ENCODE data around the gene B3GALT6.

Gene B3GALT6

GRCh38 chr1:1259951-1260600, 28.0 kb downstream of the B3GALT6 start:
- H3K4me1 Mint-ChIP-seq (ENCODE audit: low read depth), result peaks cover 5% of the 10 kb centered on the region
- H3K9me3 Mint-ChIP-seq, result no peaks in the 10 kb centered on the region
- H3K27me3 Mint-ChIP-seq (ENCODE audit: low read depth), result no peaks in the 10 kb centered on the region
- H3K36me3 Mint-ChIP-seq (ENCODE audit: low read depth), result peaks cover 38% of the 10 kb centered on the region
- DNase-seq (ENCODE audit: low spot score), result no peak
- peak overlapping the region; percentile 45 for H3K27ac Mint-ChIP-seq
- no peak overlapping the region for H3K4me3 Mint-ChIP-seq

GRCh38 chr1:1260843-1261560, 29.0 kb downstream of the B3GALT6 start:
- no peak for DNase-seq (ENCODE audit: low spot score)
- H3K4me1 Mint-ChIP-seq (ENCODE audit: low read depth), result peaks cover 5% of the 10 kb centered on the region
- H3K27ac Mint-ChIP-seq, result peak overlapping the region; percentile 55
- H3K4me3 Mint-ChIP-seq, result peak overlapping the region; percentile 37
- no peaks in the 10 kb centered on the region for H3K27me3 Mint-ChIP-seq (ENCODE audit: low read depth)
- H3K36me3 Mint-ChIP-seq (ENCODE audit: low read depth), result peaks cover 42% of the 10 kb centered on the region
- H3K9me3 Mint-ChIP-seq, result no peaks in the 10 kb centered on the region

GRCh38 chr1:1262071-1262470, 30.0 kb downstream of the B3GALT6 start:
- H3K36me3 Mint-ChIP-seq (ENCODE audit: low read depth), result peaks cover 41% of the 10 kb centered on the region
- no peak overlapping the region for H3K4me3 Mint-ChIP-seq
- H3K27ac Mint-ChIP-seq, result no peak overlapping the region
- H3K4me1 Mint-ChIP-seq (ENCODE audit: low read depth), result peaks cover 5% of the 10 kb centered on the region
- H3K9me3 Mint-ChIP-seq, result no peaks in the 10 kb centered on the region
- DNase-seq (ENCODE audit: low spot score), result no peak
- no peaks in the 10 kb centered on the region for H3K27me3 Mint-ChIP-seq (ENCODE audit: low read depth)

GRCh38 chr1:1262758-1263157, 30.7 kb downstream of the B3GALT6 start:
- Mint-ChIP-seq H3K27ac (no peak overlapping the region), H3K4me1 (ENCODE audit: low read depth) (peaks cover 4% of the 10 kb centered on the region), H3K9me3 (no peaks in the 10 kb centered on the region), H3K36me3 (ENCODE audit: low read depth) (peaks cover 42% of the 10 kb centered on the region), H3K27me3 (ENCODE audit: low read depth) (no peaks in the 10 kb centered on the region), H3K4me3 (no peak overlapping the region)
- DNase-seq (ENCODE audit: low spot score), result no peak

- DNase-seq (ENCODE audit: low spot score), result no peak
- H3K27ac Mint-ChIP-seq, result no peak overlapping the region
Observed at GRCh38 chr1:1264026-1264425, 32.0 kb downstream of the B3GALT6 start.

GRCh38 chr1:1264868-1265272, 32.8 kb downstream of the B3GALT6 start:
- Mint-ChIP-seq H3K4me3 (no peak overlapping the region), H3K27me3 (ENCODE audit: low read depth) (no peaks in the 10 kb centered on the region), H3K27ac (no peak overlapping the region), H3K36me3 (ENCODE audit: low read depth) (peaks cover 35% of the 10 kb centered on the region), H3K4me1 (ENCODE audit: low read depth) (peaks cover 2% of the 10 kb centered on the region), H3K9me3 (no peaks in the 10 kb centered on the region)
- DNase-seq (ENCODE audit: low spot score), result no peak

More at GRCh38 chr1:1264026-1264425, 32.0 kb downstream of the B3GALT6 start:
- Mint-ChIP-seq H3K4me3 (no peak overlapping the region), H3K9me3 (no peaks in the 10 kb centered on the region), H3K4me1 (ENCODE audit: low read depth) (peaks cover 2% of the 10 kb centered on the region), H3K36me3 (ENCODE audit: low read depth) (peaks cover 40% of the 10 kb centered on the region), H3K27me3 (ENCODE audit: low read depth) (no peaks in the 10 kb centered on the region)

- peaks cover 24% of the 10 kb centered on the region for H3K4me1 Mint-ChIP-seq (ENCODE audit: low read depth)
- no peak overlapping the region for H3K4me3 Mint-ChIP-seq
- DNase-seq (ENCODE audit: low spot score), result no peak
- H3K27me3 Mint-ChIP-seq (ENCODE audit: low read depth), result no peaks in the 10 kb centered on the region
- no peaks in the 10 kb centered on the region for H3K9me3 Mint-ChIP-seq
- no peak overlapping the region for H3K27ac Mint-ChIP-seq
- peaks cover 34% of the 10 kb centered on the region for H3K36me3 Mint-ChIP-seq (ENCODE audit: low read depth)
Observed at GRCh38 chr1:1267488-1268283, 35.6 kb downstream of the B3GALT6 start.

- Mint-ChIP-seq H3K9me3 (no peaks in the 10 kb centered on the region), H3K4me3 (no peak overlapping the region), H3K27ac (no peak overlapping the region), H3K27me3 (ENCODE audit: low read depth) (no peaks in the 10 kb centered on the region), H3K4me1 (ENCODE audit: low read depth) (peaks cover 26% of the 10 kb centered on the region), H3K36me3 (ENCODE audit: low read depth) (peaks cover 34% of the 10 kb centered on the region)
- DNase-seq (ENCODE audit: low spot score), result no peak
Observed at GRCh38 chr1:1268284-1268682, 36.2 kb downstream of the B3GALT6 start.

- no peak for DNase-seq (ENCODE audit: low spot score)
- peaks cover 30% of the 10 kb centered on the region for H3K36me3 Mint-ChIP-seq (ENCODE audit: low read depth)
- H3K4me3 Mint-ChIP-seq, result peak overlapping the region; percentile 71
- no peaks in the 10 kb centered on the region for H3K27me3 Mint-ChIP-seq (ENCODE audit: low read depth)
- peaks cover 26% of the 10 kb centered on the region for H3K4me1 Mint-ChIP-seq (ENCODE audit: low read depth)
- no peaks in the 10 kb centered on the region for H3K9me3 Mint-ChIP-seq
- H3K27ac Mint-ChIP-seq, result peak overlapping the region; percentile 27
Observed at GRCh38 chr1:1270813-1271212, 38.8 kb downstream of the B3GALT6 start.

GRCh38 chr1:1272341-1273208, 40.5 kb downstream of the B3GALT6 start:
- H3K36me3 Mint-ChIP-seq (ENCODE audit: low read depth), result peaks cover 23% of the 10 kb centered on the region
- no peak for DNase-seq (ENCODE audit: low spot score)
- peaks cover 26% of the 10 kb centered on the region for H3K4me1 Mint-ChIP-seq (ENCODE audit: low read depth)
- H3K9me3 Mint-ChIP-seq, result no peaks in the 10 kb centered on the region
- no peaks in the 10 kb centered on the region for H3K27me3 Mint-ChIP-seq (ENCODE audit: low read depth)
- H3K27ac Mint-ChIP-seq, result peak overlapping the region; percentile 81
- H3K4me3 Mint-ChIP-seq, result peak overlapping the region; percentile 86

GRCh38 chr1:1273209-1273511, 41.1 kb downstream of the B3GALT6 start:
- peak overlapping the region; percentile 86 for H3K4me3 Mint-ChIP-seq
- H3K27ac Mint-ChIP-seq, result peak overlapping the region; percentile 81
- H3K36me3 Mint-ChIP-seq (ENCODE audit: low read depth), result peaks cover 23% of the 10 kb centered on the region
- peaks cover 26% of the 10 kb centered on the region for H3K4me1 Mint-ChIP-seq (ENCODE audit: low read depth)
- no peaks in the 10 kb centered on the region for H3K27me3 Mint-ChIP-seq (ENCODE audit: low read depth)
- DNase-seq (ENCODE audit: low spot score), result no peak
- no peaks in the 10 kb centered on the region for H3K9me3 Mint-ChIP-seq

GRCh38 chr1:1273512-1274298, 41.7 kb downstream of the B3GALT6 start, which contains the start of gene UBE2J2:
Gene UBE2J2 (minus strand): TSS chr1:1273854. CDS start chr1:1267992, 5,862 bp downstream.
- DNase-seq (ENCODE audit: low spot score), result peak; percentile 88
- Mint-ChIP-seq H3K4me1 (ENCODE audit: low read depth) (peaks cover 26% of the 10 kb centered on the region), H3K4me3 (peak within 1 kb of the TSS; percentile 86), H3K9me3 (no peaks in the 10 kb centered on the region), H3K27ac (peak within 1 kb of the TSS; percentile 81), H3K27me3 (ENCODE audit: low read depth) (no peaks in the 10 kb centered on the region), H3K36me3 (ENCODE audit: low read depth) (peaks cover 23% of the 10 kb centered on the region)
